ENCODE results near the gene USP50. TPM values are rescaled to one million over a fixed set of nuclear protein-coding genes. Genes with fewer than 3 reads are reported as not detected.

The USP50 gene
- 0.13 TPM in 1 of 2 replicates, not detected in the other for total RNA-seq

DNA sequence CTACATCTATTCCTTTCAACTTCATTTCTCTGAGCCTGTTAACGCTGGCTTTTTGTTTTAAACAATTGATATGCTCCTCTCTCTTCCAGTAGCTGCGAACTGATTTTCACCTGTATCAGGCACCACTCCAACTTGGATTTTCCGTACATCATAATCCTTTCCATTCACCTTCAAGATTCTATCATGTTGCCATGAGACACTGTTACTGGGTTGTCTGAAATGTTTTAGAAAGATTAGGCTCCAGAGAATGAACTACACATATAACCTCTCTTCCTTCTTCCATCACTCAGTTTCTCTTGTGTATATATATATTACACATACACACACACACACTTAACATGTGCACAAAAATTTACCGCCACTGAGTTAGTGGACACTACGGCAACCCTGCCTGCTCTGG lies at the start of gene USP50:
USP50 (minus strand) TSS at position 101 of the 400 bp plus-strand sequence. CDS start 141 bp downstream, outside the sequence.

Other genes with a start within 250 kb of the USP50 start
- 35.3 and 38.0 TPM in 2 replicates for gene GABPB1, start 191.5 kb downstream of the USP50 start, total RNA-seq
- 46.3 and 65.2 TPM in 2 replicates for gene USP8, start 122.3 kb downstream of the USP50 start, total RNA-seq
- 52.7 and 55.2 TPM in 2 replicates for gene TRPM7, start 140.1 kb upstream of the USP50 start, total RNA-seq
- gene SPPL2A, start 219.0 kb upstream of the USP50 start, total RNA-seq: 135 and 157 TPM in 2 replicates